OCI-LY3 (cell line): ENCODE measurements around the gene EIF4ENIF1.

Source experiments
- EZH2phosphoT487 ChIP-seq: fragments of 200-600 bp; shearing (Covaris generic); IDR thresholded peaks from 2 replicates; pipeline ENCODE4 v1.6.1; 2018; ENCODE audit warnings: antibody characterized with exemption, mixed run types, low read depth
- TF ChIP-seq, protein P1 (sequence below): fragments of 200-600, 300-600 bp; sonication (generic); IDR thresholded peaks from 2 replicates; pipeline ENCODE4 v1.5.1; 2014; ENCODE audit warnings: antibody characterized with exemption, low read length, low read depth

DNA sequence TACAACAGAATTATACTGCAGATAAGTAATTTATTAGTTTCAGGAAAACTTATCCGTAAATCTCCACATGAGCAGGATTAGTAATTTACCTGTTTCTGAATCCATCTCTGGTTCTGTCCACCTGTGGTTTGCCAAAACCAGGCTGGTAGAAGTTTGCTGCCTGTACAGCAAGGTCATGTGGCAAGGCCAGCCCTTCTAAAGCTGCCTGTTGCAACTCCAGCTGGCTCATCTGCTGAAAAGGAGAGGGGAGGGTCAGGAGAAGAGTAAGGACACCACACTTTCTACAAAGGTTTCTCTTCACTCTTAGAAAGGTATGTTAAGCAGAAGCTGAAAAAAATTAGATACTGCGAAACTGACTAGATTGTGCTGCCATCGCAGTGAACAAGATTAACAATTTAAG is 42.3 kb downstream of the EIF4ENIF1 start:
- TF ChIP-seq, protein P1, sequence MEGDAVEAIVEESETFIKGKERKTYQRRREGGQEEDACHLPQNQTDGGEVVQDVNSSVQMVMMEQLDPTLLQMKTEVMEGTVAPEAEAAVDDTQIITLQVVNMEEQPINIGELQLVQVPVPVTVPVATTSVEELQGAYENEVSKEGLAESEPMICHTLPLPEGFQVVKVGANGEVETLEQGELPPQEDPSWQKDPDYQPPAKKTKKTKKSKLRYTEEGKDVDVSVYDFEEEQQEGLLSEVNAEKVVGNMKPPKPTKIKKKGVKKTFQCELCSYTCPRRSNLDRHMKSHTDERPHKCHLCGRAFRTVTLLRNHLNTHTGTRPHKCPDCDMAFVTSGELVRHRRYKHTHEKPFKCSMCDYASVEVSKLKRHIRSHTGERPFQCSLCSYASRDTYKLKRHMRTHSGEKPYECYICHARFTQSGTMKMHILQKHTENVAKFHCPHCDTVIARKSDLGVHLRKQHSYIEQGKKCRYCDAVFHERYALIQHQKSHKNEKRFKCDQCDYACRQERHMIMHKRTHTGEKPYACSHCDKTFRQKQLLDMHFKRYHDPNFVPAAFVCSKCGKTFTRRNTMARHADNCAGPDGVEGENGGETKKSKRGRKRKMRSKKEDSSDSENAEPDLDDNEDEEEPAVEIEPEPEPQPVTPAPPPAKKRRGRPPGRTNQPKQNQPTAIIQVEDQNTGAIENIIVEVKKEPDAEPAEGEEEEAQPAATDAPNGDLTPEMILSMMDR = no peak
- TF ChIP-seq EZH2phosphoT487 = no peak
